NCI-H524 treated with DMSO at 0.1 percent for 48 hours (cell line): ENCODE results near the gene LAPTM5.

Source experiments
- DNase-seq: peaks from one replicate; lab custom pipeline; 2025; lab: John Stamatoyannopoulos, UW

The LAPTM5 gene

GRCh38 chr1:30755746-30756145, 1.8 kb downstream of the LAPTM5 start:
- no peak for DNase-seq

- DNase-seq, result no peak
Measured at GRCh38 chr1:30755334-30755733, 2.2 kb downstream of the LAPTM5 start.

- DNase-seq, result no peak
Measured at GRCh38 chr1:30754684-30755171, 2.8 kb downstream of the LAPTM5 start.

DNA sequence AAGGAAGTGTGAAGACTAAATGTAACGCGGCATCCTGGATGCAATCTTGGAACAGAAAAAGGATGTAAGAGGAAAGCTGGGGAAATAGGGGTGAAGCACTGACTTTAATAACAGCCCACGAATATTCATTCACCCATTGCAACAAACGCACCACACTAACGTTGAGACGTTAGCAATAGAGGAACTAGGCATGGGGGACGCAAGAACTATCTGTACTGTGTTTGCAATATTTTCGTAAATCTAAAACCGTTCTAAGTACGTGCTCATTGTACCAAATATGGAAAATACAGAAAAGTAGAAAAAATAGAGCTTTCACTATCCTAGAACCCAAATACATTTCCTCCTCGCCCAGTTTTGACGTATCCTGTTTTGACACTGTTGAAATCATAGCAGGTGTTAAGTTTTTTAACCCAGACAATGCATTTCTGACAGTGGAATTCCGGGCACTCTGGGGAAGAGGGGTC, 3.9 kb downstream of the LAPTM5 start:
- DNase-seq, result no peak

DNA sequence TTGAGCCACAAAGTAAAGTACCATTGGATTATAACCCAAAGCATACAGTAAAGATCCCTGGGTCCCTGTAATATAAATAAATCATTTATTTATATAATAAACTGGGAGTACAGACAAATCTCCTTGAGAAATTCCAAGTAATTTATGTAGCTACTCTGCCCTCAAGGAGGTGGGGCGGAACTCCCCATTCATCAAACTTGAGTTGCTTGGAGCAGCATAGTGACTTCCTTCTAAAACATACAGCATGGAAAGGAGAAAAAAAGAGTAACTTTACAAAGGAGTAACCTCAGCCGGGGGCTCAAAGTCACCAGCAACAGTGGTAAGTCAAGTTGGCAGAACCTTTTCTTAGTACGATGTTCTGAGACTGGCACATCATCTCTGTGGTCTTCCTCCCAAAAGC, 4.5 kb downstream of the LAPTM5 start:
- no peak for DNase-seq

- no peak for DNase-seq
Measured at GRCh38 chr1:30752651-30752908, 5.0 kb downstream of the LAPTM5 start.

DNA sequence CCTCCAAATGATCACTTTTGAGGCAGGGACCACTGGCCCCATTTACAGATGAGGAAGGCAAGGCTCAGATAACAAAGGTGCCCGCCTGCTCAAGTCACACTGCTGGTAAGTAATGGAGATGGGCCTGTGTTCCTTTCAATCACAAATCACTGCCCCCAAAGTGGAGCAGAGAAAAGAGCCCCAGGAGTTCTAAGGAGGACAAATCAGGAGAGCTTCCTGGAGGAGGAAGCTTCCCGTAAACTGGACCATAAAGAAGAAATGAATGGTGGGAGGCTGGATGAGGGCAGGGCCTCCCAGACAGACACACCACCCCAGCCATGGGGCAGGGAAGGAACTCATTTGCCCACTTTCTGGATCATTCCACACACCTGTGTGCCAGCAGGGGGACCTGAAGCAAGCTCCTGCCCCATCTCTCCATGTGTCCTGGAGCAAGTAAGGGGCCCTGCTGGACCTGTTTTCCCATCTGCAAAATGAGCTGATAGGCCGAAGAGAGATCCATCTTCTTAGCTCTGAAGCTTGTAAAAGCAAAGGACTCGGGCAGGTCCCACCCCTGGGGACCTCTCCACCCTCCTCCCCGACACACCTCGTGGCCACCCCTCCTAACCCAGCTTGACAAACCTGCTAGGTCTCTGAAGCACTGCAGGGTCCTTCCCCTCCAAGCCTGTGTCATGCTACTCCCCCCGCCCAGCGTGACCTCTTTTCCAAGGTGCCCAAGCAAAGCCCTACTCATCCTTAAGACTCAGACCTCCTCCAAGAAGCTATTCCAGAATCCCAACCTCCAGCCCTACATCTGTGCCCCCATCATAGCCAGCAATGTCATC, 5.5 kb downstream of the LAPTM5 start:
- DNase-seq, result no peak

GRCh38 chr1:30750731-30751291, 6.8 kb downstream of the LAPTM5 start:
- no peak for DNase-seq

DNA sequence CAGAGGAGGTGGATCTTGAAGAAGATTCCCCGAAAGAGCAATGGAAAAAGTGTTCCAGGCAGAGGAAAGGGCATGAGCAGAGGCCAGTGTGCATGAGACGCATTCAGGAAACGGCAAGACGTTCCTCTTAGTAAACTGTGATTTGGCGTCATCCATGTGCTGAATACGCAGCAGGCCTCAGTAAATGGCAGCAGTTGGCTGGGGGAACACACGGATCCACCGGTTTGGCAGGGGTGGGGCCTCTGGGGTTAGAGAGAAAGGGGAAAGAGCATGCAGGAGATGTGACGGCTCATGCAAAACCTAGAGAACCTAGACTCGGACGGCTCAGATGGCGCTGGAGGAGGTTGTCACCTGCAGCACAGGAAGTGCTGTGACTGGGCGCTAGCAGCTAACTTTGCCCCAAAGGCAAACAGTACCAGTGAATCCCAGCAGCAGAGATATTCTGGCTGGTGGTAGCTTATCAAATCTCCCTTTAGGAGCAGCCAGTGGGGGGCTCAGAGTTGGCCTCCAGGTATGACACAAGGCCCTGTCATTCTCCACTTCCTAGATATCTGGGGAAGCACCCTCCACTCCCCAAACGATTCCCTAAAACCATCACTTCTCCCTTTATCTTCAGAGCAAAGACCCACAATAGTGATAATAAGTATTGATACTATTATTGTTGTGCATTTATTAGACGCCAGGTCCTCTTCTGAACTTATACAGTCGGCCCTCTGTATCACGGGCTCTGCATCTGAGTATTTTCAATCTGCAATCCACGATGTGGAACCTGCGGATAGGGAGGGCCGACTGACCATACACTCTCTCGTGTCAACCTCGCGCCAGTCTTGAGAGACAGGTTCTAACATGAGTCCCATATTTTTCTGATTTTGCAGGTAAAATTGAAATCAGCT, 7.6 kb downstream of the LAPTM5 start:
- DNase-seq, result no peak

- DNase-seq, result no peak
Measured at GRCh38 chr1:30748699-30749401, 8.7 kb downstream of the LAPTM5 start.

DNA sequence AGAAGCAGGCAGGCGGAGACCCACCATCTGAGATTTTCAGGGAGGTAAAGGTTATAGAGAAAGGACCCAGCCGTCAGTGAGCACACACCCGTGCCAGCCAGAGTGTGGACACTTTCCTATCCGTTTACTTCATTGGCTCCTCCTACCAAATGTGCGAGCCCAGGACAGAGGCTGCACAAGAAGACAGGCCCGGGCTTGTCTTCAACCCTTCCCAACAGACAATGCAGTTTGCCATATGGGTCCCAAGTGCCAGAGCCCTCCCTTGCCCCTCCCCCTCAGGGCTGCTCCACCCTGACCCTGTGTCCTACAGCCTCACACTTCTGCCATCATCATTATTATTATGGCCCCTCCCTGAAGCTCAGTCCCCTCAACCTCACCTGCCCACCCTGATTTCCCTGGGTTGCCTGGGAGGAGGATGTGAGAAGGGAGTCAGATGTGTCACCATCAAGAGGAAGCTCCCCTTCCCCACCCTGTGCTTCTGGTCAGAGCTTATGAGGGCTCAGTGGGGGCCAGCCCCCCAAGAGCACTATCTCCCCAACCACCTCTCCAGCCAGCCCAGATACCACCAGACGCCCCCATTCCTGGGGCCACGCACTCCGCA, 9.4 kb downstream of the LAPTM5 start:
- DNase-seq, result peak; percentile 15

GRCh38 chr1:30747033-30748008, 10.3 kb downstream of the LAPTM5 start:
- no peak for DNase-seq

- DNase-seq, result no peak
Measured at GRCh38 chr1:30746212-30747032, 11.2 kb downstream of the LAPTM5 start.

DNA sequence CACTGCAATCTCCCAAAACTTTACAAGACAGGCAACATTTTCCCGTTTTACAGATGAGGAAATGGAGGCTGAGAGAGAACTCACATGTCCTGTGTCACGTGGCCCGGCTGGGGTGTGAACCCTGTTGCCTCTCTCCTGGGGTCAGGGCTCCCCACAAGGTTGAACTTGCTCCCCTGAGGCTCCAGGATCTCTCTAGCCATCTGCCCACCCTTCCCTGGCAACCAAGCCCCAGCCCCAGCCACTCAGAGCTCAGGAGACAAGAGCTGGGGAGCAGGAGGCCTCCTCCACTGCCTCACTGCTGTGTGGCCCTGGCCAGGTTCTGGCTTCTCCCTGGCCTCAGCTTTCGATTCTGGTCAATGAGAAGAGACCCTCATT, 11.8 kb downstream of the LAPTM5 start:
- no peak for DNase-seq

DNA sequence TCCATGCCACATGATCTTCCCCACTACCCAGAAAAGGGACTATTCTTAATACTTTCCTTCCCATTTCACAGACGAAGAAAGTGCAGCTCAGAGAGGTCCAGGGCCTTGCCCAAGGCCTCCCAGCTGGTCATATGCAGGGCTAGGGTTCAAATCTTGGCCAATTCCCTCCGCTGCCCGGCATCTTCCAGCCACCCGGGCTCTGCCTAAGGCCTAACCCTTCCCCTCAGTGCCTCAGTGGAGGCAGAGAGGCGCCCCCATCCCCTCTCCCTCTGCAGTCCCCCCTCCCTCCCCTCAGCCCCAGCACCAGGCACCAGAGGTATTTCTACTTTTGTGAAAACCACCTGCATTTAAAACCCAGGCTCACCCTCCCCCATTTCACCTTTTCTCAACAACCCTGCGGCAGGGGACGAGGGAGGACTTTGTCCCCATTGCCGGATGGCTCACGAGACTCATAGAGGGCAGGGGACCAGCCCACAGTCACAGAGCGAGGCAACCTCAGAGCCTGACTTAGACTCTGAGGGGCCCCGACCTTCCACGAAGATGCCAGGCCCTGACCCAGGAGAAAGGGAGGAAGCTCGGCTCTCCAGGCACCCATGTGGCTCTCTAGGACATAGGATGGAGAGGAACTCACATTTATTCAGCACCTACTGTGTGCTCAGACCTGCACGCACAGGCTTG, 12.3 kb downstream of the LAPTM5 start:
- no peak for DNase-seq

GRCh38 chr1:30744060-30744756, 13.4 kb downstream of the LAPTM5 start:
- DNase-seq, result no peak

GRCh38 chr1:30743584-30744059, 14.0 kb downstream of the LAPTM5 start:
- DNase-seq, result no peak

- DNase-seq, result peak; percentile 53
Measured at GRCh38 chr1:30742963-30743559, 14.5 kb downstream of the LAPTM5 start.
